Measurements from ENCODE around the gene ALPL.

The ALPL gene

GRCh38 chr1:21570885-21571284 lies 61.7 kb downstream of the ALPL start (continued):
- TF ChIP-seq ZNF23 (tag by site-specific recombination; IDR thresholded peaks at IDR 0.05; ENCODE audit: borderline replicate concordance) (no peak), ZNF660 (tag by site-specific recombination; IDR thresholded peaks at IDR 0.05) (no peak), ZNF223 (tag by site-specific recombination; IDR thresholded peaks at IDR 0.05) (no peak), ZNF280D (tag by site-specific recombination; IDR thresholded peaks at IDR 0.05) (no peak)

GRCh38 chr1:21572221-21572620 lies 63.0 kb downstream of the ALPL start:
- no peak for TF ChIP-seq ZNF133 (tag by site-specific recombination; IDR thresholded peaks at IDR 0.05)
- no peak for TF ChIP-seq MEIS1 (CRISPR knock-in tag; IDR thresholded peaks at IDR 0.05; ENCODE audit: borderline replicate concordance)
- no peak for TF ChIP-seq ZSCAN4 (tag by site-specific recombination; IDR thresholded peaks at IDR 0.05)
- no peak for TF ChIP-seq ZNF670 (tag by site-specific recombination; IDR thresholded peaks at IDR 0.05; ENCODE audit: low read depth)
- no peak for TF ChIP-seq ZNF785 (tag by site-specific recombination; IDR thresholded peaks at IDR 0.05)
- no peak for TF ChIP-seq TRIM28 (IDR thresholded peaks at IDR 0.05; ENCODE audit: borderline replicate concordance, low read length)
- no peak for TF ChIP-seq PBX3 (CRISPR knock-in tag; IDR thresholded peaks at IDR 0.05)
- no peak for TF ChIP-seq GFI1B (tag by site-specific recombination; IDR thresholded peaks at IDR 0.05)
- TF ChIP-seq BCL11B (tag by site-specific recombination; IDR thresholded peaks at IDR 0.05; ENCODE audit: low read depth): no peak
- no peak for TF ChIP-seq ZNF521 (tag by site-specific recombination; IDR thresholded peaks at IDR 0.05)
- TF ChIP-seq ZNF155 (tag by site-specific recombination; IDR thresholded peaks at IDR 0.05): no peak
- no peak for TF ChIP-seq YY1 (tag by site-specific recombination; IDR thresholded peaks at IDR 0.05)
- TF ChIP-seq PRDM2 (tag by site-specific recombination; IDR thresholded peaks at IDR 0.05; ENCODE audit: borderline replicate concordance): no peak
- Histone ChIP-seq H3K4me3 (ENCODE audit: low read depth, low read length) (no peak overlapping the region), H3K27ac (ENCODE audit: extremely low read depth, low read depth, low read length) (no peak overlapping the region), H3K9me3 (ENCODE audit: control insufficient read depth, insufficient read depth, low read depth, low read length) (no peaks in the 10 kb centered on the region), H3K36me3 (ENCODE audit: control insufficient read depth in 2 of 2, insufficient read depth in 1 of 2, low read length in 2 of 2) (no peaks in the 10 kb centered on the region), H3K4me1 (ENCODE audit: control insufficient read depth, insufficient read depth, low read length) (no peaks in the 10 kb centered on the region; the same call in 1 of the 2 replicates)
- CTCF ChIA-PET: interaction anchor here (0.5 to 5.2 kb wide), 4 partner anchors 37 to 678 kb away, joined by 3 to 31 read pairs (median 6); no protein-coding TSS in a partner anchor
- POLR2A ChIA-PET: no interaction called here
